GM10847 (cell line): ENCODE results near the gene SAT2.

Experiments used
- POLR2A ChIP-seq: IDR thresholded peaks from 2 replicates; pipeline ENCODE4 v1.6.1; 2011; ENCODE audit not compliant: insufficient read length; ENCODE audit errors: extremely low read depth

SAT2 gene

DNA sequence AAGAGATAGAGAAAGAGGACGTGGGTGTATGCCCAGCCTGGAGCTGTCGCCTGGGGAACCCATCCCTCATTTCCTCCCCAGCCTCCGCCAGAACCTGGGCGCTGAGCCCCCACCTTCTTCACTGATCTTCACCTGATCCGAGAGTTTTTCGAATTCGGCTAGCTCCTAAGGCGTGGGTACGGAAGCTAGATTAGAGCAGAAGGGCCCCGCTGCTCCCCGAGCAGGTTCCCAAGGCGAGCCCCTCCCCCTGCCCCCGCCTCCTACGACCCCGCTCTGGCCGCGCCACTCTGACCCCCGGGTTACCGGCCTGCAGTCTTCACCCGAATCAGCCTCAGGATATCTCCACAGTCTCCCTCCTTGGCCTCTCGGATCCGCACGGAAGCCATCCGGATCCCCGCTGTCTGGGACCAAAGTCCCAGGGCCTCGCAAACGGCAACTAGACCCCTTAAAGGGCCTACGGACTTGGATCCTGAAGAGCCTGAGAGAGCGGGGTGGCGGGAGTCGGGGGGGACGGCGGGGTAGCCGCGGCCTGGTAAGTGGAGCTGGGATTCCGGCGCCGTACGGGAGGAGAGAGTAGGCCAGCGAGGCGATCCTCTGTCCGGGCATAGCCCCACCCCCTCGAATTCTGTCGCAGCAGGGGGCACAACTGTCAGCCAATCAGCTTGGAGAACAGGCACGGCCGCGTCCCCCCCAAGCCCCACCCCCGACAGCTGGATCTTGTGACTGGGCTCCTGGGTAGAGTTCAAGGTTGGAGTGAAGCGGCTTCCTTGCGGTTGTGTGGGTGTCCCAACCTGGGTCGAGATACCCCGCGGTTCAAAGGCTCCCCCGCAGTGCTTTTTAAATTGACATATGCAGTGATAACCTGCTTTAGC, at the start of gene SAT2:
TSS of gene SAT2 (minus strand) at position 572 of the 872 bp plus-strand sequence. CDS start at position 386, 186 bp downstream.
- TF ChIP-seq POLR2A = peak; percentile 53

DNA sequence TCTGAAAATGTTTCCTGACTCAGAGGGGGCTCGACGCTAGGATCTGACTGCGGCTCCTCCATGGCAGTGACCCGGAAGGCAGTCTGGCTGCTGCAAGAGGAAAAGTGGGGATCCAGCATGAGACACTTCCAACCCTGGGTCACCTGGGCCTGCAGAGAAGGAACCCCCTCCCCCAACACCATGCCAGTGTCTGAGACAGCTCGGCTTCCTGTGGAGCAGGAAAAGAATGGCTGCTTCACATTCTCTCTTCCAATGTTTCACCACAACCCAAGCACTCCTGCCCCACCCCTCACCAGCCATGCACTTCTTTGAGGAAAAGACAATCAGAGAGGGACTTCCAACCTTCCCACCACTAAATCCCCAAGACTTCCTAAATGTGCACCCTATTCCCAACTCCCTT, 48.9 kb upstream of the SAT2 start:
- no peak for TF ChIP-seq POLR2A

DNA sequence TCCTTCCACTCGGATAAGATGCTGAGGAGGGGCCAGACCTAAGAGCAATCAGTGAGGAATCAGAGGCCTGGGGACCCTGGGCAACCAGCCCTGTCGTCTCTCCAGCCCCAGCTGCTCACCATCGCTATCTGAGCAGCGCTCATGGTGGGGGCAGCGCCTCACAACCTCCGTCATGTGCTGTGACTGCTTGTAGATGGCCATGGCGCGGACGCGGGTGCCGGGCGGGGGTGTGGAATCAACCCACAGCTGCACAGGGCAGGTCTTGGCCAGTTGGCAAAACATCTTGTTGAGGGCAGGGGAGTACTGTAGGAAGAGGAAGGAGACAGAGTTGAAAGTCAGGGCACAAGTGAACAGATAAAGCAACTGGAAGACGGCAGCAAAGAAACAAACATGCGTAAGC, 47.3 kb upstream of the SAT2 start:
- TF ChIP-seq POLR2A = no peak

DNA sequence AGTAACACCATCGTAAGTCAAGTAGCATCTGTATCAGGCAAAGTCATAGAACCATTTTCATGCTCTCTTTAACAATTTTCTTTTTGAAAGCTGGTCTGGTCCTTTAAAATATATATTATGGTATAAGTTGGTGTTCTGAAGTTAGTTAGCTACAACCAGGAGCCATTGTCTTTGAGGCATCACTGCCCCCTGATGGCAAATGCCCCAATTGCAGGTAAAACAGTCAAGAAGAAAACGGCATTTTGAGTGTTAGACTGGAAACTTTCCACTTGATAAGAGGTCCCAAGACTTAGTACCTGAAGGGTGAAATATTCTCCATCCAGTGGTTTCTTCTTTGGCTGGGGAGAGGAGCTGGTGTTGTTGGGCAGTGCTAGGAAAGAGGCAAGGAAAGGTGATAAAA, 45.6 kb upstream of the SAT2 start:
- TF ChIP-seq POLR2A = no peak

DNA sequence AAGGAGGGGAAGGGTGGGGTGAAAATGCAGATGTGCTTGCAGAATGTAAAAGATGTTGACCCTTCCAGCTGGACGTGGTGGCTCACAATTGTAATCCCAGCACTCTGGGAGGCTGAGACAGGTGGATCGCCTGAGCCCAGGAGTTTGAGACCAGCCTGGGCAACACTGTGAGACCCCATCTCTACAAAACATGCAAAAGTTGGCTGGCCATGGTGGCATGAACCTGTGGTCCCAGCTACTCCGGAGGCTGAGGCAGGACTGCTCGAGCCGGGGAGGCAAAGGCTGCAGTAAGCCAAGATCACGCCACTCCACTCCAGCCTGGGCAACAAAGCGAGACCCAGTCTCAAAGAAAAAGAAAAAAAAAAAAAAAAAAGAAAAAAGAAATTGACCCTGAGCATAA, 40.9 kb upstream of the SAT2 start:
- no peak for TF ChIP-seq POLR2A

DNA sequence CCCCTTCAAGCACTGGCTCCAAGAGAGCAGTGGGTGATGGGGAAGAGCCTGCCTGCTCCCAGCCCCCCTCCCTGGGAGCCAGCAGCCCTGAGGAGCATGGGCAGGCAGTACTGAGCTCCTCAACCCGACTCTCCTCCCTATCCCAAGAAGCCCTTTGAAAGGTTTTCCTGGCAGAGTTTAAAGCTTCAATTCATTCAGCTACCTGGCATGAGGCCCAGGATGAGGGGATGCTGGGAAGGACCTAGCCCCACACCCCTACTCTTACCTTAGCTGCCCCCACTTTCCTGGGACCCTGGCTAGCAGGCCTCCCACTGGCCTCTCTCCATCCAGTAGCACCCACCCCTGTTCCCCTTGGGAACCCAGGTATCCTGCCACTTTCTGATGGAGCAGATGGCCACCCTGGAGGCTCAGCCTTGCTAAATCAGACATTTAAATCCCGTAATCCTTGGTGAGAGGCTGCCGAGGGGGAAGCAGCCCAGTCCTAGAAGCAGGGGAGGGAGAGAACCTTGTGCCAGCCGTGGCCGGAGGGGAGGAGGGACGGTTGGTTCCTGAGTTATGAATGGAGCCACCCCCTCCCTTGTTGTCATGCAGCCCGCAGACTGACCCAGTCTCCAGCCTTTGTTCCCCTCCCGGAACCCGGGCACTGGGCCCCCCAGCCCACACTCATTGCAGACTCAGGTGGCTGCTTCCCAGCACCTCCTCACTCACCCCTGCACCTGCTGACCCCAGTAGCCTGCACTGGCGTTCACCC, 40.2 kb upstream of the SAT2 start:
- no peak for TF ChIP-seq POLR2A

DNA sequence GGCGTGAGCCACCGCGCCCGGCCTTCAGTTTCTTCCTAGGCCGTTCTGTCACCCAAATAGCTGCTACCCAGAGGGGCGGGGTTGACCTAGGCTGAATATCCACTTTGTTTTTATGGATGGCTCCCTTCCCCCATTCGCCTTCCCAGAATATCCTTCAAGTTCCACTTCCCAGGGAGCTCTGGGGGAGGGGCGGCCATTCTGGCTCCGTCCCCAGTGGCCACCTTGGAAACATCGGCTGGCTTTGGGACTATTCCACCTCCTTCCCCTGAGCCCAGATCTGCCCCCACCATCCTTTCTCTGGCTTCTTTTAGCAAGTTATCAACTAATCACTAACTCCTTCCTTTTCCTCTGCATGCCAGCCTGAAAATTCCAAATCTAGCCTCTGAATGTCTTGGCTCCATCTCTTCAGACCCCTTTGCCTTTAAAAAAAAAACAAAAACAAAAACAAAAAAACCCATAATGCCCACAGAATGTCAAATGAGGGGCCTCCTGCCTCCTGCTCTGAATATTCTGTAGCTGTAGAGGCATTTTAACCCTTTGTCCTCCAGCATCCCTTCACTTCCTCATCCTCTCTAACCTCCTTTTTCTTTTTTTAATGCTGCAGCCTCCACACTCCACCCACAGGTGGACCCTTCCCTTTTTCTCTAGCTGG, 29.5 kb upstream of the SAT2 start:
- TF ChIP-seq POLR2A = no peak

DNA sequence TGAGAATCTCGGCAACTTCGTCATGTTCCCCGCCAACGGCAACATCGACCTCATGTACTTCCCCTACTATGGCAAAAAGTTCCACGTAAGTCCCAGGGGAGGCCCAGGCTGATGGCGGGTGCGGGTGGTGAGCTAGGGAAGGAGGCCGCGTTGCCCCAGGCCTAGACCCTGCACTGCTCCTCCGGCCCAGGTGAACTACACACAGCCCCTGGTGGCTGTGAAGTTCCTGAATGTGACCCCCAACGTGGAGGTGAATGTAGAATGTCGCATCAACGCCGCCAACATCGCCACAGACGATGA, 27.9 kb upstream of the SAT2 start:
- TF ChIP-seq POLR2A = no peak

DNA sequence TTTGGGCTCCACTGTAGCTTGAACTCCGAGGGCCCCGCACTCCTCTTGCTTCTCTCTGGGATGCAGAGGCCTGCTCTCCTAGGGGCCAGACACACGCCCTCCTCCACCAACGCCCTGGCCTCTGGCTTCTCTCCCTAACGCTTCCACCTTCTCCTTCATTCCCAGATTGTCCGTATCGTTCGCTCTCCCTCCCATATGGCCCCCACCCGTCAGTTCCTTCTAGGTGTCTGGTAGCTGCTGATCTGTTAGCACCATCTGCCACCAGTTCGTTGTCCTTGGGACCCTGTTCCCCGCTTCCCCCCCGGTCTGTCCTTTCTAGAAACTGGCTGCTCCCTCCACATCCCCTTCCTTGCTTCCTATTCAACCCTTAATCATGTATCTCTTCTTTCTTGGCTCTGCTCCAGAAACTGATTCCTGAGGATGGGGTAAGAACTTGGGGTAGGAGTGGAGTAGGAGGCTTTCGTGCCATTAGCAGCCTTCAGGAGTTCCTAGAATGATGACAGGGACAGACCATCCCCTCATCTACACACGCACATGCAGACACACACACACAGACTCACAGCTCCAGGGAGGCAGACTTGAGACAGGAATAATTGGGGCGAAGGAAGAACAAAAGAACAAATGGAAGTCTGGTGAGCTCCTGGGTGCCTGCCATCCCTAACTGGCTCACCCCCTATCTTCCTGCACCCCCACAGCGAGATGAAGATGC, 27.4 kb upstream of the SAT2 start:
- TF ChIP-seq POLR2A = no peak

DNA sequence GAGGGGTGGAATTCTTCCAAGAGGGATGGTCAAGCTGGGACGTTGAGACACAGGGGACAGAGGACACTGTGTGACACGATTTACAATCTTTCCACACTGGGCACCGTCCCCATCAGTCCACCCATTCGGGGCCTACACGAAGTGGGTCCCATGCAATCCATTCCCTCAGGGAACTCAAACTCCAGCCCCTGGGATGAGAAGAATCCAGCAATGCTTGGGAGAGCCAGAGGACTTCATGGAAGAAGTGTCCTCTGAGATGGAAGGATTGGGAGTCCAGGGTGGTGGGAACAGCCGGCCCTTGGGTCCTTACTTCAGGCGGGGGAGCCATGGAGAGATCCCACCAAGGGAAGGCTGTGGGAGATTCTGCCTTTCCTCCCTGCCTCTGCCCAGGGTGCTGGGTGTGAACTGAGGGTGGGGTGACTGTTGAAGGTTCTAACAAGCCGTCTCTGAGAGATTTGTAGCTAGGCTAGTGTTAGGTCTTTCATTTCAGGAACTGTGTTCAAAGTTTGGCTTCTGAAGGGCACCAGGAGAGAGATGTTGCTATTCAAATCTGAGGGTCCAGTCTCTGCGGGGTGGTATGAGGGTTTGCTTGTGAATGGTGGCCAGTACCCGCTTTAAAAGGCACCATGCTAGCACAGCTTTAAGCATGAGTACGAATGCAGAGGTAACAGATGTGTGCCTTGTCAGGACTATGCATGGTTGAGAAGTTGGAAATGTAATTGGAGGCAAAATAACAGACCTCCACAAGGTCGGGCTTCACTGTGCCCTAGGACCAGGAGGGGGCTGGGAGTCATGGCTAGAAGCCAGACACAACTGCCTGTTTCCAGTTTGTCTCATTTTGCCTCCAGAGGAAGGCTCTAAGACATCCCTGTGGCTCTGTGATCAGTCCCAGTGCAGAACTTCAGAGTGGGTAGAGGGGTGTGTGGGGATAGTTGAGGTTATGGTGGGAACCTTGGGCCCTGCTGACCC, 25.1 kb upstream of the SAT2 start:
- no peak for TF ChIP-seq POLR2A

DNA sequence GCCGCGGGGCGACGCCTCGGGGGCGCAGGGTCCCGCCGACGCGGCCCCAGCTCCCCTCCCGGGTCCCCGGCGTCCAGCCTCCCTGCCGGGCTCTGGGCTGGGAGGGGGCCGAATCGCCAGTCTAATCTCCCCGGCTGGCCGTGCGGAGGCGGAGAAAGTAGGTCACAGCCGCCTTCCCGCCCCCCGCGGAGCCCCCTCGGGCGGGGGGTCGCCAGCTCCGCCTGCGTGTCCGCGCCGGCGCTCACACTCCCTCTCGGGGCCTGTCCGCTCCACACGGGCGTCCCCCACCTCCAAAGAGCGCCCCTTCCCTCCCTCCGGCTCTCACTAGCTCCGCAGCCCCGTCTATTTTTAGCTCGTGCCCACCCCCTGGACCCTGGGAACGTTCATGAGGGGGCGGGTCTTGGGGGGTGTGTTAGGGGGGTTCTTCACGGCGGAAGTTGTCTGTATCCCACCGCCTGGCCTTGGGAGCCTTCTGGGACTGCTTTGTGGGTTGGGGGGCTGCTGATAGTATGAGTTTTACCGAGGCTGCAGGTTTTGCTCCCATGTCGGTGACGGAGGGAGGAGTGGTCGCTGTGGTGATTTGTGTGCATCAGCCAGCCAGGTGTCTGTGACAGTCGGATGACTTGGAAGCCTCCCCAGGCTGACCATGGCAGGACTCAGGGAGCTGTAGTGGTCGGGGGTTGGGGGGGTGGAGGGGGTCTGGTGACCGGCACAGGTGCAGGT, 24.2 kb upstream of the SAT2 start:
- TF ChIP-seq POLR2A = no peak

DNA sequence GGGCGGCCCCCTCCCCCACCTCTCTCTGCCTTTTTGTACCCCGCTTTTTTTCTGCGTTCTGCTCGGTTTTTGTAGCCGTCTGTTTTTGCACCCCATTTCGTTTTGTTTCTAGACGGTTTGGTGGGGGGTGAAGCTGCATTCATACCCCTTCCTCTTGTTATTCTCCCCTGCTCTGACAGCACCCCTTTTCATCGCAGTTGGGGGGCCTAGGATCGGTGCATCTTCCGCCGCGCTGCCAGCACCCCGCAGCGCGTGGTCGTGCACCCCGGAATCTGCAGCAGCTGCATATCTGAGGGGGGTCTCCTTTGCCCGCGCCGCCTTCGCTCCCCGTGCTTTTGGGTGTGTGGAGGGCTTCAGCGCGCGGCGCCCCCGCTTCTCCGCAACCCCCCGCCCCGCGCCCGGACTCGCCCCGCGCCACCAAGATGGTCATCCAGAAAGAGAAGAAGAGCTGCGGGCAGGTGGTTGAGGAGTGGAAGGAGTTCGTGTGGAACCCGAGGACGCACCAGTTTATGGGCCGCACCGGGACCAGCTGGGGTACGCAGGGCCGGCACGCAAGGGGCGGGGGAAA, 23.6 kb upstream of the SAT2 start:
- no peak for TF ChIP-seq POLR2A

DNA sequence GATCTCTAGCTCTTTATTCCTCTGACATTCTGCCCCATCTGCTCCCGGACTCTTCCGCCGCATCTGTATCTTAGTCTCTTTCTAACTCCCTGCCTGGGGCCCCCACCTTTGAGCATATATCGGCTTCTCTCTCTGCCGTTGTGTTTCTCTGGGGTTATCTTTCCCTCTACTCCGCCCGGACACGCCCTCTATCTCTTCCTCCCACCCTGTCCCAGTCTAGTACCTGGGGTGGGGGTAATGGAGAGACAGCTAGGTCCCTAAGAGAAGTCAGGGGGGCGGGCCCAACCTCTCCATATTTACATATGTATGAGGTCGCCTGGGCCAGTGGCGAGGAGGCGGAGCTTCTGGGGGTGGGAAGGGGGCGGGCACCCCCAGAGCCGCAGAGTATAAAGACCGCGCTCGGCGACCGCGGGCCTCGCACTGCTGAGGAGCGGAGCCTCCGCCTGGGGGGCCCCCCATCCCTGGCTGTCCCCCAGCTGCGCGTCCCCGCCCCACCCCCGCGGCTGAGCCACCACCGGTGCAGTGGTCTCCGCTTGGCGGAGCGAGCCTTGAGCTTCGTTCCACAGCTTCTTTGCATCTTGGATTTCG, 23.0 kb upstream of the SAT2 start, which contains the start of gene ATP1B2:
TSS of gene ATP1B2 (plus strand) at position 418 of the 588 bp plus-strand sequence. CDS start 593 bp downstream, outside the sequence.
- TF ChIP-seq POLR2A = no peak
